ENCODE measurements around the gene GRIK2.

- TF ChIP-seq CTCF (IDR thresholded peaks at IDR 0.05) (no peak), POLR2A (IDR thresholded peaks at IDR 0.05; ENCODE audit: low read depth) (no peak)
These were observed 124.1 kb downstream of the GRIK2 start for GRCh38 chr6:101517632-101518031.

All from esophagus muscularis mucosa (tissue), 3 donors.